Inflammatory macrophage (primary cell): ENCODE data around the gene SLC13A3.

Experiments
- DNase-seq, 2 donors: peaks; one replicate each; pipeline ENCODE4 v3.0.0-alpha.2; 2020 to 2022

The SLC13A3 gene

GRCh38 chr20:46604551-46605133 is 46.6 kb downstream of the SLC13A3 start:
- DNase-seq = no peak

DNA sequence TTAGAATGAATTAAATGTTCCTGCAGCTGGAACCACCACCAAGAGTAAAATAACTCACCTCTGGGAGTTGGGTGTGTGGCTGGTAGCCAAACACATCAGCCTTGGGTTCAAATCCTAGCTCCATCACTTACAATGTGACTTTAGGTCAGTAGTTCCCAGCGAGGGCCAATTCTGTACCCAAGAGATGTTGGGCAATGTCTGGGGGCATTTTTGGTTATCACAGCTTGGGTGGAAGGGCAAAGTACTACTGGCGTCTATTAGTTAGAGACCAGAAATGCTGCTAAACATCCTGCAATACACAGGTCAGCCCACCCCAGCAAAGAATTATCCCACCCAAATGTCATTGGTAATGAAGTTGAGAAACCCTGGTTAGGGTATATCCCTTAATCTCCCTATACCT is 48.8 kb downstream of the SLC13A3 start:
- DNase-seq = no peak

- no peak for DNase-seq
These were observed 49.6 kb downstream of the SLC13A3 start for GRCh38 chr20:46601603-46602122.

DNA sequence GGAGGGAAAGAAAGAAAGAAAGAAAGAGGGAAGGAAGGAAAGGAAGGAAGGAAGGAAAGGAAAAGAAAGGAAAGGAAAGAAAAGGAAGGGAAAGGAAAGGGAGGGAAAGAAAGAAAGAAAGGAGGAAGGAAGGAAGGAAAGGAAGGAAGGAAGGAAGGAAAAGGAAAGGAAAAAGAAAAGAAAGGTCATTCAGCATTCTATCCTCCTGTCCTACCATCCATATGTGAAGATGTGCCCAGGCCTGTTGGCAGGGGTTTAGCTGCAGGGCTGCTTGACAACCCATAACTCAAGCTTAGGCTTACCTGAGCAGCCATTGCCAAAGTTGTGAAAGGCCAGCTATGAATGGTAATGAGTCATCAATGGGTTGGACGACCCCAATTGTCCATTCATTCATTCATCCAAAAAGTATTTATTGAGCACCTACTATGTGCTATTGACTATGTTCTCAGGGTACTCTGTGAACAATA is 50.9 kb downstream of the SLC13A3 start:
- no peak for DNase-seq

DNA sequence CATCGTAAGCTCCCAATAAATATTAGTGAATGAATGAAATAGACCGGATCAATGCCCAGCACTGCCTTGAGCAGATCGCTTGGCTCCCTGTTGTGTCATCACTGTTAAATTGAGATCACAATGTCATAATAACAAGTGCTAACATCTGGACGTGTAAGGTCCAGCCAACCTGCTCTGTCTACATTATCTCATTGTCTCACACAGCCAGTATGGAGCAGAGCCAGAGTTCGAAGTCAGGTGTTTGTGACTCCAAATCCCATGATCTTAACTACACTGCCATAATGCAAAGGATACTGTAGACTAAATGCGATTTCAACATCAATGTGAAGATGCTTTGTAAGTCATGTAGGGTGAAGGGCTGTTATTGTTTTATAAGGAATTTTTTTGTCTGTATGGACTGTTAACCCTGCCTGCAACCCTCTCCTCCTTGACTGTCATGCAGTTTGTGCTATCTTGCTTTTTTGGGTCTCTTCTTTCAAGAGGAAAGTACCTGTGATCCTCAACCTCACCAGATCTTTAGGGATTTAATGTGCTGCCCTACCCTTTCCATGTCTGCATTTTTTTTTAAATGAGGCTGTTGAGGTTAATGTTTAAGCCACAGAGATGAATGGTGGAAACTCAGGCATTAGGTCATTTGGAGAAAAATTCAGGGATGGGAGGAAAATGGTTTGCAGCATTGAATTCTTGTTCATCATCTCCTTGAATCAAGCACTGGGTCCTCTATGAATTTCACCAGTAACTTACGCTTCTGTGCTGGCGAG is 51.9 kb downstream of the SLC13A3 start:
- DNase-seq = no peak

DNA sequence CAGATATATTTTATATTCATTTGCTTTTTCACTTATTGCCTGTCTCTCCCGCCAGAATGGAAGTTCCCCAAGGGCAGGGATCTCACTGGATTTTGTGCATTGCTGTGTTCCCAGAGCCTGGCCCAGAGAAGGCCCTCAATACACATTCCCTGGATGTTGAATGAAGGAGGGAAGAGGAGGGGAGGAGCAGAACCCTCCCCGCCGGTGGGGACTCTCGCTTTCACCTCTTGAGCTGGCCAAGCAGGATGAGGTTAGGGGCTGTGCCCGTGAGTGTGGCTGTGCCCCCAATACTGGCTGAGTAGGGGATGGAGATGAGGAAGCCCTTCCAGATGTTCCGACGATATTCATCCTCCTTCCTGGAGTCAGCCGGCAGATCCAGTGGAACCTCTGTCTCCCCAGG is 55.3 kb downstream of the SLC13A3 start:
- no peak for DNase-seq

DNA sequence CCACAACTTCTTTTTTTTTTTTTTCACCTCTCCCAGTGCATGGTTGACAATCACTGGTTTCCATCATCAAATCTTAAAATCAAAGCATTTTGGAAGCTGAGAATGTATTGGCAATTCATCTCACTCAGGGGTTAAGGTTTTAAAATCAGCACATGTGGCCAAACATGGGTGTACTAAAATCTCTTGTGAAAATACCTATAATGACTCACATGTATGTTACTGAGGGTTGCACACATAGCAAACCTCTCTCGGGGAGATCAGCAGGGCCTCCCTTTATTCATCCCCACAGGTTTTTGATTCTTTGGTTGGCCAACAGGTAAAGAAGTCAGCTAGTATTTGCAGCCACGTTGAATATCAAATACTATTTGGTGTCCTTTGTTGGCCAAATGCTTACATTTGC is 56.5 kb downstream of the SLC13A3 start:
- DNase-seq = no peak

DNA sequence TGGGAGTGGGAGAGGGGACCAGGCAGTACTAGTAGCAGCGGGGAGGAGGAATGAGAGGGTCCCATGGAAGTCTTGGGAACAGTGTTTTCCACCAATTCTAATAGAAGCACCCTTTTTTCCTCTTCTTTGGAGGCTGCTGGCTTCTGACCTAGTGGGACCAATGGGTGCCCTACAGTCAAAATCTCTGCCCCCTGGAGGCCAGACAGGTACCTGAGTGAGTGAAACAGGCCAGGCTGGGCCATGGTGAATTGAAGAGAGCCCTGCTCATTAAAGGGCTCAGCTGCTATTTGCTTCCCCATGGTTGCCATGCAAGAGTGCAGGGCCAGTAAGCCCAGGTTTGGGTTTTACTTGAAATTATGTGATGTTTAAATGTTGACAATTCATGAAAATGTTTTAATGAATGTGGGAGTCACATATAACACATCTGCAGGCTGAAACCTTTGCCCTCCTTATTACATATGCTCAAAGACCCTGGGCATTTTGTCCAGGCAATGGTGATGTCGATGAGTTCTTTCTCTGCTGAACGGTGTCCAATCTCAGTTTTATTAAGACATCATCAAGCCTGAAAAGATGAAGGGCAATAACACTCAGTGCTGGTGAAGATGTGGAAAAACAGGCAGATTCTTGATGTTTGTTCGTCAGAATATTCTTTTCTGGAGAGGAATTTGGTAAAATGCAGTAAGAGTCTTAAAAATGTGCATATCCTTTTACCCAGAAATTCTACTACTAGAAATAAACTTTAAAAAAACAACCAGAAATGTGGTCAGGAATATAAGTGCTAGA is 58.5 kb downstream of the SLC13A3 start:
- peak in 1 of 2 donors; percentile 31 for DNase-seq

DNA sequence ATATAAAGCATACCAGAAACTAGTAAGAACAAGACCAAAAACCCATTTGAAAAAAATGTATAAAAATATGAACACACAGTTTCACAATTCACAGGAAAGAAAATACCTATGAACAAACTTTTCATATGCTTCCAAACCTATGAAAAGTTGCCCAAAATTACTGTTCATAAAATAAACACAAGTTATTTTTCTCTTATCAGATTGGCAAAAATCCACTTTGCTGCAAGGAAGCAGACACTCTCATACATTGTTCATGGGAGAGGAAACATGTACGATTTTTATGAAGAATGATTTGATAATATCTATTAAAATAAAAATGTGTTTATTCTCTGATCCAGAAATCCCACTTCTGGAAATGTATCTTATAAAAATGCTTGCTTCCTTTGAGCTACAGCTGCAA is 60.8 kb downstream of the SLC13A3 start:
- no peak for DNase-seq

- DNase-seq = no peak
These were observed 62.4 kb downstream of the SLC13A3 start for GRCh38 chr20:46588532-46589511.

DNA sequence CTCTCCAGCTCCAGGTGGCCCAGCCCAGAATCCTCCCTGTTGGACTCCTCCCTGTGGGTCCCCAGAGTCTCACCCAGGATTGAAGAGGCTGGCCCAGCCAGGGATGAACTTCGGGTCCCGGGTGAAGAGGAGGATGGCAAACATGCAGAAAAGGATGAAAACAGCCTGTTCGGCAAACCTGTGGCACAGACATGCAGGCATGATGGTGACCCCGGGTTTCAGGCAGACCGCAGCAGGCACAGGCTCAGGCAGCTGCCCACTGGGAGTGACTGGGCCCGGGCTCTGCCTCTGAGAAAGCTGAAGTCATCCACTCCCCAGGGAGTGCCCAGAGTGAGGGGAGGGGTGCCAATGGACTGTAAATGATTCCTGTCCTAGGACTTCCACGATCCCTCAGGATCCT is 63.3 kb downstream of the SLC13A3 start:
- no peak for DNase-seq

DNA sequence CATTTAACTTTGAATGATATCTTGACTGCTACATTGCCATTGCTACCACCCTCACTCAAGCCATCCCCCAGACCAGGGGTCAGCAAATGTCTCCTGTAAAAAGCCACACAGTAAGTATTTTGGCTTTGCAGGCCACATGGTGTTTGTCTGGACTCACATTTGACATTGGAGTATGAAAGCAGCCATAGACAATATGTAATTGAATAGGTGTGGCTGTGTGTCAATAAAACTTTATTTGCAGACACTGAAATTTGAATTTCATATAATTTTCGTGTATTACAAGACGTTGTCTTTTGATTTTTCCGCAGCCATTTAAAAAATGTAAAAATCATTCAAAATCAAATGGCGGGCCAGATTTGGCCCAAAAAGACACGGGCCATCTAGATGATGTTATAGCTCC is 64.5 kb downstream of the SLC13A3 start:
- no peak for DNase-seq

- no peak for DNase-seq
These were observed 66.8 kb downstream of the SLC13A3 start for GRCh38 chr20:46584508-46584907.

DNA sequence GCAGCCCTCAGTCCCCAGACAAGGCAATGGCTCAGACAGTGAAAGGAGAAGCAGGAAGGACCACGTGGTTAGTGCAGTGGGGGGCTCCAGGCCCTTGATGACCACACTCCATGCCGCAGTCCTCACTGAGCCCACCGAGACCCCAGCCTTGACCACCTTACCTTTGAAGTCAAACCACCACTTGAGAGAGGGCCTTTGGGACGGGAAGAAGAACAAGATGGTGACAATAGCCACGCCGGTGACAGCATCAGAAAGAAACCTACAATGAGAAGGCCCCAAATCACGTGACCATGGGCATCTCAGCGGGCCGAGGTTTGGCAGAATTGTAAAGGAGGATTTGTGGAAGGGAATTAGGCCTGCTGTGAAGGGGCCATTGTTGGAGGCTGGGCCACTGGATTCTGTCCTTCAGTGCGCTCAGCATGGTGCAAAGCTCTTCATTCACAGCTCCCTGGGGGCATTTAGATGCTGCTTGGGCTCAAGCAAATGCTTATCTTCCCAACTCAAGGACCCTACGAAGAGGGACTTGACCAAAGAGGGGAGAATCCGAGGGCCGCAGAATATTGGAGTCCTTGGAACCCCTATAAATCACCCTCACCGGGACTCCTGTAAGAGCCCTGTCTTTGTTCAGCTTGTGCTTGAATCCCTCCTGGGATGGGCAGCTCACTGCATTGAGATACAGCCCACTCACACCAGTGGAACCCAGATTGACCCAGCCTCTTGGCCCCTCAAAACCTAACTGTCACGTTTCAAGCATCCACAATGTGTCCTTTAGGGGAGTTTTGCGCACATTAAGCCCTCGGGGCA is 67.6 kb downstream of the SLC13A3 start:
- DNase-seq = no peak

- DNase-seq = no peak
These were observed 68.6 kb downstream of the SLC13A3 start for GRCh38 chr20:46582648-46583047.

DNA sequence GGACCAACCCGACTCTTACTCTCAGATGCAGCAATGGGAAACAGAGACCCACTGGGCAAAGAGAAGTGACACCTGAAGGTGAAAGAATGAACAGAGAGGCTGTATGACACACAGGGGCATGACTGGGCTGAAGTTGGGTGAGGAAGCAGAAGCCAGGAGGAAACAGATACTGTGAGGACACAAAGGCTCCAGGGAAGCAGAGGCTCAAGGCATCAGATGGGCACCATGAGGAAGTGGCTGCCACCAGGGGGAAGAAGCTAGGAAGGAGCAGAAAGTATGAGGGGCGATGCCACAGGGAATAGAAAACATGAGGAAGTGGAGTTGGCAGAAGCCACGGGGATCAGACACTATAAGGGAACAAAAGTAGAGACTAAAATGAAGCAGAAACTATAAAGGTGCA is 69.9 kb downstream of the SLC13A3 start:
- peak; percentile 57 to 60 for DNase-seq

GRCh38 chr20:46580613-46581205 is 70.5 kb downstream of the SLC13A3 start:
- no peak for DNase-seq

DNA sequence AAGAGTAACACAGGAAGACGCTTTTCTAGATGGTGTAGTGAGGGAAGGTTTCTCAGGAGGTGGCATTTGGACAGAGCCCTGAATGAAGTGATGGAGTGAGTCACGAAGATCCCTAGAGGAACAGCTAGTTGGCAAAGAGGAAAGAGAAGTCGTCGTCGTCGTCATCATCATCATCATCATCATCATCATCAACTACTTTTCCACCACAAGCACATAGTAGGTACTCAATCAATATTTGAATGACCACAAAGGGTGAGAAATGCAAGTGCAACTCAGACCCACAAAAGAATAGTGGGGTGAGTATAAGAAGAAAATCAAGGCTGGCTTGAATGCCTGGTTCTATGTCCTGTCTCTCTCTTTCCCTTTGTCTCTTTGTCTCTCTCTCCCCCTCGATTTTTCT is 72.5 kb downstream of the SLC13A3 start:
- no peak for DNase-seq

DNA sequence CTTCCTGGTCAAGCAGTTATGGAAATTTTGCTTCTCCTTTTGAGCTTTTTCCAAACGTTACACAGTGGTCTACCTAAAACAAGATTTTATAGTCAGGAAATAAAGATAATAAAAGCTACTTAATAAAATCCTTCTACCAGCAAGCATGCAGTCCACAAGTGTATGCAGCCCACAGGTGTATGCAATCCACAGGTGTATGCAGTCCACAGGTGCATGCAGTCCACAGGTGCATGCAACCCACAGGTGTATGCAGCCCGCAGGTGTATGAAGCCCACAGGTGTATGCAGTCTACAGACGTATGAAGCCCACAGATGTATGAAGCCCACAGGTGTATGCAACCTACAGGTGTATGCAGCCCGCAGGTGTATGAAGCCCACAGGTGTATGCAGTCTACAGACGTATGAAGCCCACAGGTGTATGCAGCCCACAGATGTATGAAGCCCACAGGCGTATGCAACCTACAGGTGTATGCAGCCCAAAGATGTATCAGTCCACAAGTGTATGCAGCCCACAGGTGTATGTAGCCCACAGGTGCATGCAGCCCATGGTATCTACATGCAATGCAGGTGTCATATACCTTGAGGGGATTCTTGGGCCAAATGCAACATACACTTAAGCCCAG is 74.4 kb downstream of the SLC13A3 start:
- no peak for DNase-seq

GRCh38 chr20:46575937-46576461 is 75.3 kb downstream of the SLC13A3 start:
- DNase-seq = peak; percentile 31 to 35
